Gastroesophageal sphincter (tissue), 3 donors: ENCODE measurements around the gene CARD11.

ENCODE experiments used
- EP300 ChIP-seq: sonication (generic); formaldehyde crosslinking; IDR thresholded peaks from one replicate; pipeline ENCODE4 v1.6.1; 2017; ENCODE audit warnings: antibody characterized with exemption, mild to moderate bottlenecking
- POLR2A ChIP-seq, 2 donors: fragments of 450-650 bp; IDR thresholded peaks; one replicate each; pipeline ENCODE4 v1.6.1; 2017; ENCODE audit warnings: antibody characterized with exemption in 2 of 2, mild to moderate bottlenecking in 2 of 2, moderate library complexity in 1 of 2
- POLR2AphosphoS5 ChIP-seq: sonication (generic); formaldehyde crosslinking; IDR thresholded peaks from one replicate; pipeline ENCODE4 v1.6.1; 2017; ENCODE audit warnings: antibody characterized with exemption
- TF ChIP-seq, protein P1 (sequence below), 4 experiments: fragments of 200-600 bp in 2 of 4; fragments of 450-650 bp in 2 of 4; sonication (generic) in 1 of 4; IDR thresholded peaks; one replicate each; pipeline ENCODE4 v1.5.1; 2017 to 2019; ENCODE audit warnings: antibody characterized with exemption in 4 of 4, mild to moderate bottlenecking in 2 of 4, moderate library complexity in 2 of 4

DNA sequence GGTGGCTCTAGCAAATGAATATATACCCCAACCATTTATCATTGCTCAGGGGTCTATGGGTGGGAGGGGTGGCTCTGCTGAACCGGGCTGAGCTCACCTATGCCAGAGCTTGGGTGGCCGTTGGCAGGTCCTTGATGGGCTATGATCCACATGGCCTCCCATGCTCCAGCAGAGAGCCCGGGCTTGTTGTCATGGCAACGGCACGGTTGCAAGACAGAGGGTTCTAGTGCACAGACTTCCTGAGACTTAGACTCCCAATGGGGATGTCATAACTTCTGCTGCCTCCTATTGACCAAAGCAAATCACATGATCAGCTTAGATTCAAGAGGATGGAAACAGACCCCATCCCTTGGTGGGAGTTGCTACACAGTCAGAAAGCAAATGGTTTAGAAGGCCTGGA is 36.4 kb upstream of the CARD11 start:
- TF ChIP-seq, protein P1, sequence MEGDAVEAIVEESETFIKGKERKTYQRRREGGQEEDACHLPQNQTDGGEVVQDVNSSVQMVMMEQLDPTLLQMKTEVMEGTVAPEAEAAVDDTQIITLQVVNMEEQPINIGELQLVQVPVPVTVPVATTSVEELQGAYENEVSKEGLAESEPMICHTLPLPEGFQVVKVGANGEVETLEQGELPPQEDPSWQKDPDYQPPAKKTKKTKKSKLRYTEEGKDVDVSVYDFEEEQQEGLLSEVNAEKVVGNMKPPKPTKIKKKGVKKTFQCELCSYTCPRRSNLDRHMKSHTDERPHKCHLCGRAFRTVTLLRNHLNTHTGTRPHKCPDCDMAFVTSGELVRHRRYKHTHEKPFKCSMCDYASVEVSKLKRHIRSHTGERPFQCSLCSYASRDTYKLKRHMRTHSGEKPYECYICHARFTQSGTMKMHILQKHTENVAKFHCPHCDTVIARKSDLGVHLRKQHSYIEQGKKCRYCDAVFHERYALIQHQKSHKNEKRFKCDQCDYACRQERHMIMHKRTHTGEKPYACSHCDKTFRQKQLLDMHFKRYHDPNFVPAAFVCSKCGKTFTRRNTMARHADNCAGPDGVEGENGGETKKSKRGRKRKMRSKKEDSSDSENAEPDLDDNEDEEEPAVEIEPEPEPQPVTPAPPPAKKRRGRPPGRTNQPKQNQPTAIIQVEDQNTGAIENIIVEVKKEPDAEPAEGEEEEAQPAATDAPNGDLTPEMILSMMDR (IDR thresholded peaks at IDR 0.05): no peak
- no peak for TF ChIP-seq EP300
- TF ChIP-seq POLR2A (IDR thresholded peaks at IDR 0.05): no peak
- TF ChIP-seq POLR2AphosphoS5: no peak
